H1 (cell line): ENCODE measurements around the gene CPSF7. TPM values are rescaled to one million over a fixed set of nuclear protein-coding genes. Genes with fewer than 3 reads are reported as not detected.

Experiments
- CTCF ChIA-PET: fragments of 300-600 bp; sonication (Branson Sonifier 250); formaldehyde crosslinking; loops from one replicate; lab custom pipeline; 2021; ENCODE audit not compliant: partially characterized antibody; lab: Charles Lee
- POLR2A ChIA-PET: fragments of 300-600 bp; sonication (Branson Sonifier 250); formaldehyde crosslinking; loops from one replicate; lab custom pipeline; 2021; ENCODE audit warnings: inconsistent platforms; ENCODE audit not compliant: partially characterized antibody; lab: Charles Lee
- DNase-seq, 2 experiments: peaks; one replicate each; pipeline versions ENCODE4 v3.0.0 to v3.0.0-alpha.2; 2010 to 2022; ENCODE audit warnings: low spot score in 2 of 2, low read depth in 1 of 2, mixed read lengths in 1 of 2
- FAIRE-seq: peaks from 2 replicates; lab custom pipeline; 2011; peaks lifted over from hg19 to GRCh38; lab: Jason Lieb, UNC
- H2AFZ ChIP-seq: 2 replicates; pipeline ENCODE4 v1.8.1; 2012; ENCODE audit warnings: low read length, inconsistent platforms
- H2AK5ac ChIP-seq: 2 replicates; pipeline ENCODE4 v1.6.1; 2013; ENCODE audit warnings: low read depth, low read length
- H2BK120ac ChIP-seq: replicated peaks from 2 replicates; pipeline ENCODE3; 2013; ENCODE audit warnings: low read depth, low read length, inconsistent platforms
- H2BK12ac ChIP-seq: 2 replicates; pipeline ENCODE4 v1.6.1; 2013; ENCODE audit warnings: low read depth, low read length
- H2BK15ac ChIP-seq: 2 replicates; pipeline ENCODE4 v1.6.1; 2013; ENCODE audit warnings: low read length
- H2BK20ac ChIP-seq: 2 replicates; pipeline ENCODE4 v1.6.1; 2013; ENCODE audit warnings: low read length
- H2BK5ac ChIP-seq: 2 replicates; pipeline ENCODE4 v1.6.1; 2013; ENCODE audit warnings: low read depth, low read length
- H3K14ac ChIP-seq: 2 replicates; pipeline ENCODE4 v1.6.1; 2013; ENCODE audit warnings: inconsistent platforms; ENCODE audit not compliant: insufficient read length
- H3K18ac ChIP-seq: 2 replicates; pipeline ENCODE4 v1.6.1; 2013; ENCODE audit warnings: low read length; ENCODE audit errors: extremely low read depth
- H3K23ac ChIP-seq: 2 replicates; pipeline ENCODE4 v1.6.1; 2013; ENCODE audit warnings: inconsistent platforms; ENCODE audit not compliant: insufficient read length
- H3K23me2 ChIP-seq: 2 replicates; pipeline ENCODE4 v1.6.1; 2013; ENCODE audit warnings: low read depth, low read length
- H3K27ac ChIP-seq: 2 replicates; pipeline ENCODE4 v1.6.1; 2011; ENCODE audit warnings: low read depth, low read length, inconsistent platforms
- H3K27me3 ChIP-seq, 4 experiments: replicated peaks in 1 of 4; 1 replicate in 1 of 4; 2 replicates in 3 of 4; pipeline versions ENCODE4 v1.6.1 to v1.8.1; 2011 to 2013; ENCODE audit warnings: low read length in 3 of 4, mild to moderate bottlenecking in 3 of 4, inconsistent platforms in 2 of 4, mixed read lengths in 2 of 4, moderate library complexity in 1 of 4; ENCODE audit not compliant: control insufficient read depth in 3 of 4, insufficient read depth in 3 of 4; ENCODE audit errors: extremely low read depth in 1 of 4
- H3K36me3 ChIP-seq, 4 experiments: 2 replicates each; pipeline versions ENCODE4 v1.6.1 to v1.8.1; 2011 to 2013; ENCODE audit warnings: mild to moderate bottlenecking in 4 of 4, low read length in 3 of 4, moderate library complexity in 2 of 4, control low read depth in 1 of 4, inconsistent platforms in 1 of 4; ENCODE audit not compliant: insufficient read depth in 4 of 4, control insufficient read depth in 2 of 4
- H3K4ac ChIP-seq: replicated peaks from 2 replicates; pipeline ENCODE3; 2013; ENCODE audit warnings: low read length, low read depth, mixed read lengths, inconsistent platforms; ENCODE audit not compliant: insufficient read length
- H3K4me1 ChIP-seq, 4 experiments: replicated peaks in 1 of 4; 1 replicate in 1 of 4; 2 replicates in 3 of 4; pipeline versions ENCODE4 v1.6.1 to v1.8.1; 2011 to 2013; ENCODE audit warnings: low read length in 3 of 4, inconsistent platforms in 2 of 4, mixed read lengths in 1 of 4; ENCODE audit not compliant: insufficient read depth in 4 of 4, control insufficient read depth in 3 of 4
- H3K4me2 ChIP-seq, 2 experiments: 2 replicates each; pipeline versions ENCODE4 v1.6.1 to v1.8.1; 2011 to 2013; ENCODE audit warnings: low read depth in 2 of 2, low read length in 2 of 2, control low read depth in 1 of 2, inconsistent platforms in 1 of 2, mild to moderate bottlenecking in 1 of 2; ENCODE audit not compliant: insufficient read depth in 1 of 2
- H3K4me3 ChIP-seq, 4 experiments: fragments of 200-600, 300-600 bp in 1 of 4; sonication (generic), shearing (Covaris generic), sonication (Bioruptor Twin) in 1 of 4; 2 replicates each; pipeline versions ENCODE4 v1.5.1 to v1.8.1; 2011 to 2016; ENCODE audit warnings: low read length in 4 of 4, low read depth in 3 of 4, control low read depth in 2 of 4, inconsistent platforms in 2 of 4, mild to moderate bottlenecking in 2 of 4, mixed read lengths in 1 of 4, moderate library complexity in 1 of 4; ENCODE audit not compliant: insufficient read depth in 2 of 4; ENCODE audit errors: extremely low read depth in 1 of 4
- H3K56ac ChIP-seq: replicated peaks from 2 replicates; pipeline ENCODE3; 2013; ENCODE audit warnings: low read depth, mild to moderate bottlenecking, mixed read lengths, low read length, inconsistent platforms; ENCODE audit not compliant: insufficient read length
- H3K79me1 ChIP-seq: 2 replicates; pipeline ENCODE4 v1.6.1; 2013; ENCODE audit warnings: low read depth, low read length, control low read depth
- H3K79me2 ChIP-seq, 2 experiments: 2 replicates each; pipeline versions ENCODE4 v1.6.1 to v1.8.1; 2012 to 2013; ENCODE audit warnings: low read length in 2 of 2, mild to moderate bottlenecking in 2 of 2, inconsistent platforms in 1 of 2; ENCODE audit not compliant: insufficient read depth in 2 of 2, control insufficient read depth in 1 of 2
- H3K9ac ChIP-seq, 4 experiments: replicated peaks in 1 of 4; 1 replicate in 1 of 4; 2 replicates in 3 of 4; pipeline versions ENCODE4 v1.6.1 to v1.8.1; 2011 to 2013; ENCODE audit warnings: low read depth in 3 of 4, low read length in 3 of 4, control low read depth in 2 of 4, mild to moderate bottlenecking in 2 of 4, moderate library complexity in 2 of 4, inconsistent platforms in 1 of 4; ENCODE audit errors: extremely low read depth in 1 of 4
- H3K9me3 ChIP-seq, 2 experiments: 2 replicates each; pipeline versions ENCODE4 v1.6.1 to v1.8.1; 2012 to 2013; ENCODE audit warnings: mild to moderate bottlenecking in 2 of 2, moderate library complexity in 2 of 2, control low read depth in 1 of 2, inconsistent platforms in 1 of 2, low read depth in 1 of 2, low read length in 1 of 2, mixed read lengths in 1 of 2; ENCODE audit not compliant: insufficient read depth in 2 of 2
- H4K20me1 ChIP-seq, 2 experiments: replicated peaks in 1 of 2; 2 replicates each; pipeline versions ENCODE3 to v1.8.1; 2011 to 2013; ENCODE audit warnings: inconsistent platforms in 2 of 2, low read length in 2 of 2, mild to moderate bottlenecking in 1 of 2; ENCODE audit not compliant: insufficient read depth in 2 of 2, control insufficient read depth in 1 of 2
- H4K5ac ChIP-seq: 2 replicates; pipeline ENCODE4 v1.6.1; 2013; ENCODE audit warnings: low read length, low read depth, mixed read lengths, inconsistent platforms; ENCODE audit not compliant: insufficient read length
- H4K8ac ChIP-seq: 2 replicates; pipeline ENCODE4 v1.8.0; 2013; ENCODE audit warnings: mild to moderate bottlenecking, moderate library complexity, low read length, inconsistent platforms; ENCODE audit not compliant: insufficient read depth; ENCODE audit errors: extremely low read depth
- H4K91ac ChIP-seq: replicated peaks from 2 replicates; pipeline ENCODE3; 2013; ENCODE audit warnings: low read length, mixed read lengths, inconsistent platforms; ENCODE audit not compliant: insufficient read length
- BRCA1 ChIP-seq: IDR thresholded peaks from 2 replicates; pipeline ENCODE4 v1.6.1; 2012; ENCODE audit warnings: low read depth, low read length, improper control_type of control experiment
- CEBPB ChIP-seq: IDR thresholded peaks from 2 replicates; pipeline ENCODE4 v1.6.1; 2012; ENCODE audit warnings: low read depth, low read length
- CHD1 ChIP-seq: IDR thresholded peaks from 2 replicates; pipeline ENCODE4 v1.6.1; 2012; ENCODE audit warnings: low read depth, low read length, improper control_type of control experiment
- FOSL1 ChIP-seq: IDR thresholded peaks from 2 replicates; pipeline ENCODE4 v1.6.1; 2011; ENCODE audit warnings: mild to moderate bottlenecking, low read depth, low read length, moderate library complexity; ENCODE audit not compliant: insufficient read depth
- SIRT6 ChIP-seq: IDR thresholded peaks from one replicate; pipeline ENCODE4 v1.7.1; 2012; ENCODE audit warnings: low read length, inconsistent platforms
- SIX5 ChIP-seq: IDR thresholded peaks from 2 replicates; pipeline ENCODE4 v1.6.1; 2011; ENCODE audit warnings: mild to moderate bottlenecking, low read depth, low read length
- WGBS, 2 experiments: shearing (Covaris generic) in 1 of 2; methylation state at CpG; one replicate each; pipeline versions ENCODE4 v1.1.6 to v1.1.7; 2013 to 2015; ENCODE audit warnings: low lambda C conversion rate in 2 of 2, mixed read lengths in 2 of 2, inconsistent platforms in 1 of 2, low coverage in 1 of 2, missing lambda C conversion rate in 1 of 2; ENCODE audit not compliant: insufficient replicate concordance in 2 of 2, insufficient coverage in 1 of 2, insufficient read length in 1 of 2; ENCODE audit errors: extremely low coverage in 1 of 2, missing lambda C conversion rate in 1 of 2; 5-methylcytosine and 5-hydroxymethylcytosine counted together
- polyA plus RNA-seq, 7 experiments: library from polyadenylated mRNA; depleted of rRNA in 3 of 7; stranded (reverse) in 5 of 7; unstranded in 2 of 7; fragments of >200 nt in 5 of 7; fragments of 200-250 nt in 2 of 7; gene quantifications; 1 replicate in 5 of 7; 2 replicates in 1 of 7; 4 replicates in 1 of 7; pipeline versions ENCODE4 v1.2.1 to v1.2.3, GENCODE V29; 2011 to 2013; ENCODE audit warnings: missing spikeins in 2 of 7, mixed read lengths in 2 of 7
- total RNA-seq: library from RNA; stranded (reverse); fragmentation: NEBNext Ultra II Directional; extraction: Animal tissue kit (Norgen Biotek cat#: 25700); gene quantifications from 2 replicates; pipeline ENCODE4 v1.2.1, GENCODE V29; 2021

Gene CPSF7
- total and polyA plus RNA-seq, 2 of the 8 experiments (the other 6 are each of a cell fraction or from before 2014, with no cell fraction given) = 95.9 to 122 TPM

DNA sequence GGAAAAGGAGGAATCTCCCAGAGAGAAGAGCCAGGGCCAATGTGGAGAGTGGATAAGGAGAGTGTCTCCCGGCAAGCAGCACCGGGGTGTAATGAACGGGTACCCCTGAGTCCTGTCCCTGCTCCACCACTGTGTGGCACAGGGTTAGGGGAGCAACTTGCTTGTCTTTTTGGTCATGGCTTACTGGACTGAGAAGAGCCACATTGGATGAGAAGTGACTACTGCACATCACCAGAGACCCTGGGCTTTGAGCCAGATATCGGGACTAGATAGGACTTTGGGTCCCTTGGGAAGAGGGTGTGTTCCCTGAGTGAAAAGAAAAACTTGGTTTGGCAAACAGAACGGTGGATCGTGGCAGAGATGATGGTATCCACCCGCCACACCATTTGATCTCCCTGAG lies 24.7 kb upstream of the CPSF7 start:
- Histone ChIP-seq H3K23ac (no peak overlapping the region), H2BK15ac (no peak overlapping the region), H4K8ac (no peak overlapping the region), H4K20me1 (peaks cover 0 to 1% of the 10 kb centered on the region in 2 experiments), H2BK12ac (no peak overlapping the region), H4K91ac (no peak overlapping the region), H3K79me1 (no peaks in the 10 kb centered on the region; the same call in 1 of the 2 replicates), H2BK20ac (no peak overlapping the region), H2AFZ (no peak overlapping the region), H3K9me3 (no peaks in the 10 kb centered on the region), H3K14ac (no peak overlapping the region), H3K56ac (no peak overlapping the region), H3K79me2 (no peaks in the 10 kb centered on the region), H2BK5ac (no peak overlapping the region), H2BK120ac (no peak overlapping the region), H3K36me3 (peaks cover 0 to 15% (median 4%) of the 10 kb centered on the region in 4 experiments; a peak in 5 of 8 replicates), H3K27me3 (no peaks in the 10 kb centered on the region), H3K9ac (no peak overlapping the region), H2AK5ac (no peak overlapping the region), H3K23me2 (no peaks in the 10 kb centered on the region), H3K18ac (no peak overlapping the region), H3K4me3 (no peak overlapping the region), H4K5ac (no peak overlapping the region), H3K4me1 (no peaks in the 10 kb centered on the region), H3K4ac (no peak overlapping the region), H3K27ac (no peak overlapping the region; the same call in 1 of the 2 replicates), H3K4me2 (no peak overlapping the region)
- POLR2A ChIA-PET = interaction anchor here (0.9 kb wide), 1 partner anchor 28 kb away, joined by 3 read pairs; no protein-coding TSS in a partner anchor
- CTCF ChIA-PET = interaction anchor here (1.7 to 57.8 kb wide), 3 partner anchors 8 to 63 kb away, joined by 4 to 2106 read pairs (median 9); partner anchors contain the start of gene LRRC10B
- 96% methylated on average over 7 of the region's 7 CpGs; no CpG with 5 or more reads in 1 of the 2 experiments for WGBS, 2 experiments
- no peak for DNase-seq
- no peak for FAIRE-seq
- TF ChIP-seq CEBPB = no peak
- TF ChIP-seq FOSL1 = no peak
- no peak for TF ChIP-seq BRCA1
- TF ChIP-seq SIX5 = no peak
- no peak for TF ChIP-seq CHD1
- TF ChIP-seq SIRT6 = no peak
